ENCODE measurements around the gene TSPAN9. TPM values are rescaled to one million over a fixed set of nuclear protein-coding genes. Genes with fewer than 3 reads are reported as not detected.
A peak's percentile ranks its signal among the peaks of the same experiment; 100 is the strongest.

TSPAN9 gene
- total and polyA plus RNA-seq, 4 donors: 17.4 to 62.9 (median 34.2) TPM

GRCh38 chr12:3078086-3078820, 1.1 kb downstream of the TSPAN9 start:
- Histone ChIP-seq H3K27ac (ENCODE audit: low read depth in 1 of 2, low read length in 2 of 2) (peak overlapping the region; percentile 72 to 80), H3K4me3 (ENCODE audit: low read depth in 1 of 3, low read length in 3 of 3) (peak overlapping the region; percentile 78 to 91 (median 90)), H3K9ac (ENCODE audit: low read depth in 1 of 2, low read length in 2 of 2) (peak overlapping the region; percentile 84 to 86), H3K4me1 (ENCODE audit: control insufficient read depth in 4 of 4, insufficient read depth in 4 of 4, low read length in 3 of 4) (peaks cover 7 to 50% (median 35%) of the 10 kb centered on the region in 4 donors), H3K36me3 (ENCODE audit: control insufficient read depth in 4 of 4, insufficient read depth in 3 of 4, low read depth in 1 of 4, low read length in 3 of 4) (no peaks in the 10 kb centered on the region), H3K27me3 (ENCODE audit: control insufficient read depth in 4 of 4, insufficient read depth in 4 of 4, low read length in 3 of 4) (no peaks in the 10 kb centered on the region), H3K9me3 (ENCODE audit: control insufficient read depth in 4 of 4, low read length in 3 of 4) (no peaks in the 10 kb centered on the region)
- WGBS: 25% methylated on average over 10 of the region's 10 CpGs
- no peak for DNase-seq (ENCODE audit: low spot score)
- no peak for TF ChIP-seq GABPA (IDR thresholded peaks at IDR 0.05 in 1 of 2, conservative IDR thresholded peaks at IDR 0.05 in 1 of 2)
- peak in 1 of 2 donors; percentile 21 for TF ChIP-seq RXRA (IDR thresholded peaks at IDR 0.05)
- no peak for TF ChIP-seq JUND (IDR thresholded peaks at IDR 0.05)
- no peak for TF ChIP-seq FOXA2 (IDR thresholded peaks at IDR 0.05)
- no peak for TF ChIP-seq YY1 (IDR thresholded peaks at IDR 0.05)
- TF ChIP-seq NR2F2 (IDR thresholded peaks at IDR 0.05): peak; percentile 62
- peak; percentile 10 for TF ChIP-seq HNF4G (IDR thresholded peaks at IDR 0.05)
- no peak for TF ChIP-seq REST (IDR thresholded peaks at IDR 0.05)

GRCh38 chr12:3081091-3081490, 3.9 kb downstream of the TSPAN9 start:
- Histone ChIP-seq H3K4me3 (ENCODE audit: low read depth in 1 of 3, low read length in 3 of 3) (no peak overlapping the region), H3K27ac (ENCODE audit: low read depth in 1 of 2, low read length in 2 of 2) (peak overlapping the region in 1 of 2 donors; percentile 36), H3K36me3 (ENCODE audit: control insufficient read depth in 4 of 4, insufficient read depth in 3 of 4, low read depth in 1 of 4, low read length in 3 of 4) (no peaks in the 10 kb centered on the region), H3K4me1 (ENCODE audit: control insufficient read depth in 4 of 4, insufficient read depth in 4 of 4, low read length in 3 of 4) (peaks cover 13 to 73% (median 55%) of the 10 kb centered on the region in 4 donors), H3K9ac (ENCODE audit: low read depth in 1 of 2, low read length in 2 of 2) (no peak overlapping the region), H3K9me3 (ENCODE audit: control insufficient read depth in 4 of 4, low read length in 3 of 4) (no peaks in the 10 kb centered on the region), H3K27me3 (ENCODE audit: control insufficient read depth in 4 of 4, insufficient read depth in 4 of 4, low read length in 3 of 4) (no peaks in the 10 kb centered on the region)
- TF ChIP-seq HNF4A (conservative IDR thresholded peaks at IDR 0.05) (no peak), YY1 (IDR thresholded peaks at IDR 0.05) (no peak), FOXA1 (IDR thresholded peaks at IDR 0.05) (no peak), FOXA2 (IDR thresholded peaks at IDR 0.05) (no peak), TAF1 (conservative IDR thresholded peaks at IDR 0.05) (no peak), GABPA (IDR thresholded peaks at IDR 0.05 in 1 of 2, conservative IDR thresholded peaks at IDR 0.05 in 1 of 2) (no peak), JUND (IDR thresholded peaks at IDR 0.05) (no peak), HNF4G (IDR thresholded peaks at IDR 0.05) (no peak)
- 82% methylated on average over 9 of the region's 9 CpGs for WGBS
- DNase-seq (ENCODE audit: low spot score): no peak

- H3K4me3 ChIP-seq (ENCODE audit: low read depth in 1 of 3, low read length in 3 of 3): no peak overlapping the region
- 39% methylated on average over 7 of the region's 7 CpGs for WGBS
- no peaks in the 10 kb centered on the region for H3K9me3 ChIP-seq (ENCODE audit: control insufficient read depth in 4 of 4, low read length in 3 of 4)
- peaks cover 13 to 74% (median 56%) of the 10 kb centered on the region in 4 donors for H3K4me1 ChIP-seq (ENCODE audit: control insufficient read depth in 4 of 4, insufficient read depth in 4 of 4, low read length in 3 of 4)
- H3K9ac ChIP-seq (ENCODE audit: low read depth in 1 of 2, low read length in 2 of 2): no peak overlapping the region
- H3K36me3 ChIP-seq (ENCODE audit: control insufficient read depth in 4 of 4, insufficient read depth in 3 of 4, low read depth in 1 of 4, low read length in 3 of 4): no peaks in the 10 kb centered on the region
- no peaks in the 10 kb centered on the region for H3K27me3 ChIP-seq (ENCODE audit: control insufficient read depth in 4 of 4, insufficient read depth in 4 of 4, low read length in 3 of 4)
- DNase-seq (ENCODE audit: low spot score): no peak
- H3K27ac ChIP-seq (ENCODE audit: low read depth in 1 of 2, low read length in 2 of 2): peak overlapping the region; percentile 36 to 97
- TF ChIP-seq ZBTB33 (IDR thresholded peaks at IDR 0.05): no peak
- TF ChIP-seq FOXA1 (IDR thresholded peaks at IDR 0.05): no peak
- TF ChIP-seq RXRA (IDR thresholded peaks at IDR 0.05): peak; percentile 48 to 61
- no peak for TF ChIP-seq FOXA2 (IDR thresholded peaks at IDR 0.05)
- no peak for TF ChIP-seq YY1 (IDR thresholded peaks at IDR 0.05)
- no peak for TF ChIP-seq REST (IDR thresholded peaks at IDR 0.05)
- TF ChIP-seq TAF1 (conservative IDR thresholded peaks at IDR 0.05): no peak
- TF ChIP-seq EGR1 (IDR thresholded peaks at IDR 0.05; ENCODE audit: low read depth in 2 of 2): no peak
- no peak for TF ChIP-seq GABPA (IDR thresholded peaks at IDR 0.05 in 1 of 2, conservative IDR thresholded peaks at IDR 0.05 in 1 of 2)
- peak; percentile 53 to 56 for TF ChIP-seq HNF4A (conservative IDR thresholded peaks at IDR 0.05)
- TF ChIP-seq ATF3 (IDR thresholded peaks at IDR 0.05): no peak
- no peak for TF ChIP-seq HNF4G (IDR thresholded peaks at IDR 0.05)
Observed at GRCh38 chr12:3081886-3082285, 4.7 kb downstream of the TSPAN9 start.

Data from liver (tissue), 9 donors.